NT2/D1 (cell line): ENCODE data around the gene ACBD6.

Experiments used
- DNase-seq: peaks from one replicate; pipeline ENCODE4 v3.0.0-alpha.2; 2011; ENCODE audit warnings: low read depth, low spot score
- H3K27me3 ChIP-seq: 2 replicates; pipeline ENCODE4 v1.6.0; 2011; ENCODE audit warnings: mild to moderate bottlenecking; ENCODE audit not compliant: insufficient read length, insufficient read depth
- H3K36me3 ChIP-seq: 2 replicates; pipeline ENCODE4 v1.6.1; 2011; ENCODE audit warnings: mild to moderate bottlenecking, low read length, mixed read lengths; ENCODE audit not compliant: insufficient read depth, insufficient read length
- H3K4me1 ChIP-seq: 2 replicates; pipeline ENCODE4 v1.5.1; 2011; ENCODE audit not compliant: insufficient read depth, insufficient read length
- H3K4me3 ChIP-seq: 2 replicates; pipeline ENCODE4 v1.5.1; 2011; ENCODE audit warnings: low read depth; ENCODE audit not compliant: insufficient read length
- H3K9ac ChIP-seq: 2 replicates; pipeline ENCODE4 v1.6.0; 2011; ENCODE audit warnings: low read depth; ENCODE audit not compliant: insufficient read length
- H3K9me3 ChIP-seq: 2 replicates; pipeline ENCODE4 v1.5.1; 2011; ENCODE audit warnings: mild to moderate bottlenecking, low read length; ENCODE audit not compliant: insufficient read depth
- SUZ12 ChIP-seq: IDR thresholded peaks from 2 replicates; pipeline ENCODE4 v1.6.1; 2011; ENCODE audit not compliant: insufficient read length, insufficient read depth; ENCODE audit errors: extremely low read depth
- YY1 ChIP-seq: IDR thresholded peaks from 2 replicates; pipeline ENCODE4 v1.6.1; 2011; ENCODE audit not compliant: insufficient read length, insufficient read depth
- ZNF274 ChIP-seq: IDR thresholded peaks from 2 replicates; pipeline ENCODE4 v1.6.1; 2011; ENCODE audit warnings: mild to moderate bottlenecking, low read depth, low read length

Gene ACBD6

GRCh38 chr1:180239145-180240096, 263.0 kb downstream of the ACBD6 start:
- no peak for DNase-seq
- Histone ChIP-seq H3K27me3 (peaks cover 81% of the 10 kb centered on the region), H3K4me3 (no peak overlapping the region), H3K9ac (no peak overlapping the region), H3K4me1 (peaks cover 9% of the 10 kb centered on the region), H3K36me3 (no peaks in the 10 kb centered on the region), H3K9me3 (no peaks in the 10 kb centered on the region)
- no peak for TF ChIP-seq YY1
- no peak for TF ChIP-seq ZNF274
- no peak for TF ChIP-seq SUZ12

DNA sequence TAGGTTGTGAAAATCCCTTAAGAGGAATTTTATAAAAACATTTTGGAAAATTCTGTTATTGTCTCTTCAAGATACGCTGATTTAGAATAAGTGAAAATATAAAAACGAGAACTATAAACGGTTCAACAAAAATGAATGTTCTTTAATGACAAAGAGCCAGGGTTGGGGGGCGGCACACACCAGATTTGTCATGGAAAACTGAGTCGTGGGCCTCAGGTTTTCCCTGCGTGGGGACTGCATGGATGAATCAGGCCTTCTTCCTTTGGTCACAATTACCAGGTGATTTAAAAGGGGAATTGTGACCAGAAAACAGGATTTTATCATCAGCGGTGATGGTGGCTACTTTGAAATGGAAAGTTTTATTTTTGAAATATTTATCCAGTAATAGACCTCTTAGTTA, 263.7 kb downstream of the ACBD6 start:
- no peak for TF ChIP-seq ZNF274
- peak; percentile 4 for TF ChIP-seq SUZ12
- TF ChIP-seq YY1 = no peak
- H3K4me3 ChIP-seq = no peak overlapping the region
- H3K9me3 ChIP-seq = no peaks in the 10 kb centered on the region
- no peak overlapping the region for H3K9ac ChIP-seq
- peaks cover 11% of the 10 kb centered on the region for H3K4me1 ChIP-seq
- H3K36me3 ChIP-seq = no peaks in the 10 kb centered on the region
- H3K27me3 ChIP-seq = peaks cover 88% of the 10 kb centered on the region
- DNase-seq = no peak
